Neural crest cell (in vitro differentiated cells): ENCODE data around the gene MDN1. TPM values are rescaled to one million over a fixed set of nuclear protein-coding genes. Genes with fewer than 3 reads are reported as not detected.

ENCODE experiments used
- DNase-seq: peaks from one replicate; pipeline ENCODE4 v3.0.0; 2021; ENCODE audit warnings: low read depth, mixed read lengths, low spot score
- H3K27ac Mint-ChIP-seq: one replicate; pipeline ENCODE4 v1.8.0; 2021; ENCODE audit warnings: mild to moderate bottlenecking, mixed read lengths; ENCODE audit not compliant: unreplicated experiment
- H3K27me3 Mint-ChIP-seq: 2 replicates; pipeline ENCODE4 v1.8.0; 2021; ENCODE audit warnings: low read depth, mild to moderate bottlenecking, mixed read lengths
- H3K36me3 Mint-ChIP-seq: 2 replicates; pipeline ENCODE4 v1.8.0; 2021; ENCODE audit warnings: low read depth, mild to moderate bottlenecking, mixed read lengths
- H3K4me1 Mint-ChIP-seq: 2 replicates; pipeline ENCODE4 v1.8.0; 2021; ENCODE audit warnings: mixed read lengths
- H3K4me3 Mint-ChIP-seq: one replicate; pipeline ENCODE4 v1.8.0; 2021; ENCODE audit warnings: mild to moderate bottlenecking, mixed read lengths
- H3K9me3 Mint-ChIP-seq: 2 replicates; pipeline ENCODE4 v1.8.0; 2021; ENCODE audit warnings: mixed read lengths
- CTCF ChIP-seq: fragments of 200-600 bp; sonication (generic); conservative IDR thresholded peaks from 2 replicates; pipeline ENCODE4 v1.5.0; 2021; ENCODE audit warnings: antibody characterized with exemption, mild to moderate bottlenecking
- total RNA-seq: library from RNA; stranded (reverse); gene quantifications from 2 replicates; pipeline ENCODE4 v1.2.1, GENCODE V29; 2021

MDN1 gene
- total RNA-seq, 1 donor from 2014 or later, result 49.0 TPM

- DNase-seq, result no peak
- H3K9me3 Mint-ChIP-seq, result no peaks in the 10 kb centered on the region
- no peaks in the 10 kb centered on the region for H3K27me3 Mint-ChIP-seq
- peak overlapping the region; percentile 92 for H3K27ac Mint-ChIP-seq
- H3K36me3 Mint-ChIP-seq, result peaks cover 11% of the 10 kb centered on the region
- H3K4me3 Mint-ChIP-seq, result no peak overlapping the region
- H3K4me1 Mint-ChIP-seq, result peaks cover 14% of the 10 kb centered on the region
- no peak for TF ChIP-seq CTCF
Observed at GRCh38 chr6:89689732-89690131, 129.9 kb downstream of the MDN1 start.

- no peak overlapping the region for H3K27ac Mint-ChIP-seq
Observed at GRCh38 chr6:89688328-89688727, 131.3 kb downstream of the MDN1 start.

GRCh38 chr6:89685311-89685710, 134.3 kb downstream of the MDN1 start:
- no peaks in the 10 kb centered on the region for H3K9me3 Mint-ChIP-seq
- H3K36me3 Mint-ChIP-seq, result peaks cover 13% of the 10 kb centered on the region
- no peak for DNase-seq
- no peaks in the 10 kb centered on the region for H3K27me3 Mint-ChIP-seq
- H3K4me3 Mint-ChIP-seq, result no peak overlapping the region
- H3K27ac Mint-ChIP-seq, result no peak overlapping the region
- H3K4me1 Mint-ChIP-seq, result peaks cover 10% of the 10 kb centered on the region
- no peak for TF ChIP-seq CTCF

More at GRCh38 chr6:89688328-89688727, 131.3 kb downstream of the MDN1 start:
- no peak overlapping the region for H3K4me3 Mint-ChIP-seq
- DNase-seq, result no peak
- no peak for TF ChIP-seq CTCF
- no peaks in the 10 kb centered on the region for H3K27me3 Mint-ChIP-seq
- H3K4me1 Mint-ChIP-seq, result peaks cover 14% of the 10 kb centered on the region
- peaks cover 9% of the 10 kb centered on the region for H3K36me3 Mint-ChIP-seq
- H3K9me3 Mint-ChIP-seq, result no peaks in the 10 kb centered on the region

GRCh38 chr6:89682991-89683390, 136.6 kb downstream of the MDN1 start:
- Mint-ChIP-seq H3K4me3 (no peak overlapping the region), H3K27ac (no peak overlapping the region), H3K36me3 (peaks cover 17% of the 10 kb centered on the region), H3K27me3 (no peaks in the 10 kb centered on the region), H3K4me1 (no peaks in the 10 kb centered on the region), H3K9me3 (no peaks in the 10 kb centered on the region)
- DNase-seq, result no peak
- no peak for TF ChIP-seq CTCF

GRCh38 chr6:89681983-89682564, 137.5 kb downstream of the MDN1 start:
- Mint-ChIP-seq H3K27ac (no peak overlapping the region), H3K4me1 (no peaks in the 10 kb centered on the region), H3K4me3 (no peak overlapping the region), H3K36me3 (peaks cover 15% of the 10 kb centered on the region), H3K9me3 (no peaks in the 10 kb centered on the region), H3K27me3 (no peaks in the 10 kb centered on the region)
- no peak for TF ChIP-seq CTCF
- no peak for DNase-seq

- H3K4me3 Mint-ChIP-seq, result no peak overlapping the region
- H3K27me3 Mint-ChIP-seq, result no peaks in the 10 kb centered on the region
- no peaks in the 10 kb centered on the region for H3K9me3 Mint-ChIP-seq
- no peak overlapping the region for H3K27ac Mint-ChIP-seq
- no peak for DNase-seq
- H3K4me1 Mint-ChIP-seq, result no peaks in the 10 kb centered on the region
- peaks cover 14% of the 10 kb centered on the region for H3K36me3 Mint-ChIP-seq
- no peak for TF ChIP-seq CTCF
Observed at GRCh38 chr6:89680551-89680950, 139.0 kb downstream of the MDN1 start.
